Stimulated activated CD4-positive, alpha-beta T cell treated with anti-CD3 and anti-CD28 coated beads, TNF-alpha, amount 100 ng/mL, for 4 hours (primary cell): ENCODE data around the gene ZNF544.
"Not testable (repeated sequence)": the region's sequence is repeated elsewhere in the genome, so short reads cannot be mapped to it uniquely, and the experiment has no call there.

Experiments used
- DNase-seq, 3 experiments: peaks; one replicate each; pipeline ENCODE4 v3.0.0-alpha.2; 2020; ENCODE audit warnings: low read depth in 3 of 3

The ZNF544 gene

GRCh38 chr19:58252102-58252685, 23.5 kb downstream of the ZNF544 start:
- DNase-seq: no peak

- not testable (repeated sequence) for DNase-seq
Observed at GRCh38 chr19:58258259-58258658, 29.5 kb downstream of the ZNF544 start.

- no peak for DNase-seq
Observed at GRCh38 chr19:58261600-58261967, 32.9 kb downstream of the ZNF544 start.

GRCh38 chr19:58261968-58262921, 33.5 kb downstream of the ZNF544 start:
- DNase-seq: no peak

GRCh38 chr19:58262922-58263296, 34.2 kb downstream of the ZNF544 start:
- no peak for DNase-seq

GRCh38 chr19:58265100-58265499, 36.4 kb downstream of the ZNF544 start:
- no peak for DNase-seq

- DNase-seq: no peak
Observed at GRCh38 chr19:58268344-58268743, 39.6 kb downstream of the ZNF544 start.

- DNase-seq: no peak
Observed at GRCh38 chr19:58274771-58275201, 46.1 kb downstream of the ZNF544 start.

- no peak for DNase-seq
Observed at GRCh38 chr19:58275564-58275963, 46.9 kb downstream of the ZNF544 start.

- DNase-seq: no peak
Observed at GRCh38 chr19:58277197-58277596, 48.5 kb downstream of the ZNF544 start.

- no peak for DNase-seq
Observed at GRCh38 chr19:58277748-58278540, 49.2 kb downstream of the ZNF544 start.

- peak; percentile 89 to 94 (median 93) for DNase-seq
Observed at GRCh38 chr19:58278541-58279041, 49.9 kb downstream of the ZNF544 start, which contains the start of gene ZNF8. TSS of gene ZNF8 (plus strand) at chr19:58278955. CDS start at chr19:58279082, 127 bp downstream.

GRCh38 chr19:58279042-58279924, 50.6 kb downstream of the ZNF544 start:
- peak; percentile 19 to 29 (median 26) for DNase-seq

- DNase-seq: no peak
Observed at GRCh38 chr19:58279925-58280316, 51.2 kb downstream of the ZNF544 start.

GRCh38 chr19:58284199-58284598, 55.5 kb downstream of the ZNF544 start:
- no peak for DNase-seq

- no peak for DNase-seq
Observed at GRCh38 chr19:58291943-58292342, 63.2 kb downstream of the ZNF544 start.

- DNase-seq: no peak
Observed at GRCh38 chr19:58294743-58295374, 66.1 kb downstream of the ZNF544 start.

- DNase-seq: no peak
Observed at GRCh38 chr19:58296104-58296503, 67.4 kb downstream of the ZNF544 start.

GRCh38 chr19:58300620-58301019, 71.9 kb downstream of the ZNF544 start:
- no peak for DNase-seq

- DNase-seq: no peak
Observed at GRCh38 chr19:58304255-58304654, 75.5 kb downstream of the ZNF544 start.

GRCh38 chr19:58304748-58305064, 76.0 kb downstream of the ZNF544 start:
- DNase-seq: no peak
